Caco-2 (cell line): ENCODE measurements around the gene EFNA3. TPM values are rescaled to one million over a fixed set of nuclear protein-coding genes. Genes with fewer than 3 reads are reported as not detected.

Experiments
- BruUV-seq: library from RNA; stranded (reverse); fragments of 400-500 nt; replicated peaks from 2 replicates; lab custom pipeline; 2021; lab: Mats Ljungman, UMichigan
- CTCF ChIA-PET: fragments of 300-600 bp; sonication (Branson Sonifier 250); formaldehyde crosslinking; loops from one replicate; lab custom pipeline; 2022; ENCODE audit warnings: antibody characterized with exemption; lab: Charles Lee
- POLR2A ChIA-PET: fragments of 300-600 bp; sonication (Branson Sonifier 250); formaldehyde crosslinking; loops from one replicate; lab custom pipeline; 2022; ENCODE audit warnings: antibody characterized with exemption; lab: Charles Lee
- DNase-seq, 2 experiments: peaks; one replicate each; pipeline versions ENCODE4 v3.0.0 to v3.0.0-alpha.2; 2020 to 2022
- H3K27me3 ChIP-seq: replicated peaks from 2 replicates; pipeline ENCODE4 v1.6.0; 2011; ENCODE audit warnings: low read length; ENCODE audit not compliant: control insufficient read depth, insufficient read depth
- H3K36me3 ChIP-seq: 2 replicates; pipeline ENCODE4 v1.5.1; 2011; ENCODE audit warnings: low read length; ENCODE audit not compliant: control insufficient read depth, insufficient read depth
- H3K4me1 ChIP-seq: fragments of 250-450 bp; sonication (Bioruptor Pico); 2 replicates; pipeline ENCODE4 v1.5.1; 2020; ENCODE audit warnings: mild to moderate bottlenecking
- H3K4me3 ChIP-seq: 2 replicates; pipeline ENCODE4 v1.5.1; 2011; ENCODE audit warnings: low read depth, mild to moderate bottlenecking, control low read depth, low read length
- H3K9me3 ChIP-seq: fragments of 250-450 bp; sonication (Bioruptor Pico); 2 replicates; pipeline ENCODE4 v1.5.1; 2020; ENCODE audit warnings: mild to moderate bottlenecking, moderate library complexity
- H3K27ac Mint-ChIP-seq: one replicate; pipeline ENCODE4 v1.8.0; 2022; ENCODE audit warnings: mixed read lengths; ENCODE audit not compliant: unreplicated experiment
- H3K27me3 Mint-ChIP-seq: one replicate; pipeline ENCODE4 v1.8.0; 2022; ENCODE audit warnings: mixed read lengths; ENCODE audit not compliant: insufficient read depth, unreplicated experiment
- H3K36me3 Mint-ChIP-seq: one replicate; pipeline ENCODE4 v1.8.0; 2022; ENCODE audit warnings: mild to moderate bottlenecking, mixed read lengths; ENCODE audit not compliant: insufficient read depth, unreplicated experiment
- H3K4me1 Mint-ChIP-seq: one replicate; pipeline ENCODE4 v1.8.0; 2022; ENCODE audit warnings: low read depth, mixed read lengths; ENCODE audit not compliant: unreplicated experiment
- H3K4me3 Mint-ChIP-seq: one replicate; pipeline ENCODE4 v1.8.0; 2022; ENCODE audit warnings: mild to moderate bottlenecking, moderate library complexity, mixed read lengths; ENCODE audit not compliant: unreplicated experiment
- H3K9me3 Mint-ChIP-seq: one replicate; pipeline ENCODE4 v1.8.0; 2022; ENCODE audit warnings: mixed read lengths; ENCODE audit not compliant: unreplicated experiment
- CTCF ChIP-seq, 2 experiments: fragments of 200-600 bp in 1 of 2; IDR thresholded peaks; 1 replicate in 1 of 2; 2 replicates in 1 of 2; pipeline versions ENCODE4 v1.5.1 to v1.8.0; 2011 to 2022; ENCODE audit warnings: antibody characterized with exemption in 1 of 2, control low read depth in 1 of 2, inconsistent platforms in 1 of 2, low read depth in 1 of 2, low read length in 1 of 2, mild to moderate bottlenecking in 1 of 2, moderate library complexity in 1 of 2; ENCODE audit not compliant: insufficient read depth in 1 of 2, severe bottlenecking in 1 of 2, unreplicated experiment in 1 of 2
- intact Hi-C: fragments of 100-400 bp; cut with micrococcal nuclease; formaldehyde crosslinking; loops from one replicate; pipeline ENCODE4 v1.10.0; 2022; ENCODE audit not compliant: unreplicated experiment
- total RNA-seq: library from RNA; stranded (reverse); gene quantifications from 2 replicates; pipeline ENCODE4 v1.2.3, GENCODE V29; 2022

EFNA3 gene
- total RNA-seq, 1 experiment from 2014 or later: 3.5 TPM

- intact Hi-C loops: no loop called here
- Mint-ChIP-seq H3K4me1 (peaks cover 30% of the 10 kb centered on the region), H3K9me3 (no peaks in the 10 kb centered on the region), H3K36me3 (peaks cover 6% of the 10 kb centered on the region), H3K4me3 (peak overlapping the region; percentile 14), H3K27me3 (peaks cover 11% of the 10 kb centered on the region), H3K27ac (no peak overlapping the region)
- TF ChIP-seq CTCF (IDR thresholded peaks at IDR 0.05; ENCODE audit: insufficient read depth in 1 of 2, low read depth in 1 of 2, low read length in 1 of 2, severe bottlenecking in 1 of 2, unreplicated experiment in 1 of 2): no peak
- BruUV-seq: no TSS peak
- H3K36me3 ChIP-seq: no peaks in the 10 kb centered on the region
- no peak for DNase-seq
- no peaks in the 10 kb centered on the region for H3K9me3 ChIP-seq
- H3K4me3 ChIP-seq: no peak overlapping the region
- CTCF ChIA-PET: interaction anchor here (0.6 to 0.8 kb wide), 2 partner anchors 96 to 192 kb away, joined by 3 to 4 read pairs; partner anchors contain the start of gene KRTCAP2
- POLR2A ChIA-PET: no interaction called here
- peaks cover 27% of the 10 kb centered on the region for H3K4me1 ChIP-seq
- H3K27me3 ChIP-seq: peaks cover 5% of the 10 kb centered on the region; the same call in 1 of the 2 replicates
Measured at GRCh38 chr1:155077346-155077745, 1.3 kb upstream of the EFNA3 start.

- Histone ChIP-seq H3K4me3 (peak overlapping the region; percentile 50), H3K9me3 (no peaks in the 10 kb centered on the region), H3K4me1 (peaks cover 33% of the 10 kb centered on the region), H3K27me3 (peaks cover 5% of the 10 kb centered on the region; the same call in 1 of the 2 replicates), H3K36me3 (no peaks in the 10 kb centered on the region)
- DNase-seq: no peak
- Mint-ChIP-seq H3K4me1 (peaks cover 29% of the 10 kb centered on the region), H3K36me3 (peaks cover 6% of the 10 kb centered on the region), H3K9me3 (no peaks in the 10 kb centered on the region), H3K27ac (no peak overlapping the region), H3K4me3 (peak overlapping the region; percentile 77), H3K27me3 (peaks cover 12% of the 10 kb centered on the region)
- ChIA-PET POLR2A (interaction anchor here (1.2 kb wide), 1 partner anchor 14 kb away, joined by 6 read pairs; the partner anchor contains the start of gene EFNA4), CTCF (interaction anchor here (0.6 to 1.2 kb wide), 7 partner anchors 14 to 544 kb away, joined by 3 to 8 read pairs (median 4); partner anchors contain the start of genes KRTCAP2 and ZBTB7B)
- no peak for TF ChIP-seq CTCF (IDR thresholded peaks at IDR 0.05; ENCODE audit: insufficient read depth in 1 of 2, low read depth in 1 of 2, low read length in 1 of 2, severe bottlenecking in 1 of 2, unreplicated experiment in 1 of 2)
- BruUV-seq: no TSS peak
- intact Hi-C loops: no loop called here
Measured at GRCh38 chr1:155077758-155078445, 735 bp upstream of the EFNA3 start.

DNA sequence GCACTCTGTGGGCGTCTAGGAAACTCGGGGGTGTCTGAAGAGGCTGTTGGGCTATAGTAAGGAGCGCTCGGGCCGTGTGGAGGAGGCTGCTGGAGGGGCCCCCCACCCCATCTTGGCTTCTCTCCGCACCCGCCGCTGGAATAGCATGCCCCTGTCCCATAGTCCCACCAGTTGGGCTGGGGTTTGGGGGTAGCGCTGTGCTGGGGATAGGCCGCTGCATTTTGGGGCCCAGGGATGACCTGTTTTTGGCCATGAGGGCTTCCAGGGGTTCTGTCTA lies 511 bp downstream of the EFNA3 start:
- ChIA-PET CTCF (interaction anchor here (0.6 to 1.2 kb wide), 8 partner anchors 11 to 545 kb away, joined by 3 to 11 read pairs (median 4); no protein-coding TSS in a partner anchor), POLR2A (interaction anchor here (1.2 kb wide), 1 partner anchor 15 kb away, joined by 6 read pairs; the partner anchor contains the start of gene EFNA4)
- DNase-seq: no peak
- intact Hi-C loops: no loop called here
- no peaks in the 10 kb centered on the region for H3K36me3 ChIP-seq
- Mint-ChIP-seq H3K36me3 (peaks cover 6% of the 10 kb centered on the region), H3K9me3 (no peaks in the 10 kb centered on the region), H3K27ac (no peak overlapping the region), H3K4me3 (peak overlapping the region; percentile 77), H3K4me1 (peaks cover 24% of the 10 kb centered on the region), H3K27me3 (peaks cover 17% of the 10 kb centered on the region)
- peaks cover 5% of the 10 kb centered on the region; the same call in 1 of the 2 replicates for H3K27me3 ChIP-seq
- H3K9me3 ChIP-seq: no peaks in the 10 kb centered on the region
- H3K4me3 ChIP-seq: peak overlapping the region; percentile 50
- no peak for TF ChIP-seq CTCF (IDR thresholded peaks at IDR 0.05; ENCODE audit: insufficient read depth in 1 of 2, low read depth in 1 of 2, low read length in 1 of 2, severe bottlenecking in 1 of 2, unreplicated experiment in 1 of 2)
- peaks cover 35% of the 10 kb centered on the region for H3K4me1 ChIP-seq
- no TSS peak for BruUV-seq
